Fibroblast of villous mesenchyme (primary cell): ENCODE data around the gene GMPPA. TPM values are rescaled to one million over a fixed set of nuclear protein-coding genes. Genes with fewer than 3 reads are reported as not detected.

Experiments
- DNase-seq: peaks from one replicate; pipeline ENCODE4 v3.0.0-alpha.2; 2010; ENCODE audit warnings: low read depth
- H3K4me3 ChIP-seq: 2 replicates; pipeline ENCODE4 v1.5.1; 2011; ENCODE audit warnings: low read depth, mild to moderate bottlenecking, low read length
- CTCF ChIP-seq: IDR thresholded peaks from 2 replicates; pipeline ENCODE4 v1.5.1; 2012; ENCODE audit warnings: low read depth, mild to moderate bottlenecking, low read length; ENCODE audit not compliant: insufficient read depth
- total RNA-seq: library from RNA; depleted of rRNA; stranded (reverse); fragments of >200 nt; gene quantifications from 2 replicates; pipeline ENCODE4 v1.2.3, GENCODE V29; 2012

The GMPPA gene
- total RNA-seq, 1 donor: 60.9 TPM

- H3K4me3 ChIP-seq: no peak overlapping the region
- no peak for DNase-seq
- TF ChIP-seq CTCF: no peak
These were observed 30.1 kb upstream of the GMPPA start for GRCh38 chr2:219468410-219469185.

- peak; percentile 28 for DNase-seq
- H3K4me3 ChIP-seq: no peak overlapping the region
- no peak for TF ChIP-seq CTCF
These were observed 29.4 kb upstream of the GMPPA start for GRCh38 chr2:219469186-219469724.

GRCh38 chr2:219470429-219470828 is 28.3 kb upstream of the GMPPA start:
- no peak for TF ChIP-seq CTCF
- DNase-seq: no peak
- no peak overlapping the region for H3K4me3 ChIP-seq

- no peak for TF ChIP-seq CTCF
- H3K4me3 ChIP-seq: no peak overlapping the region
These were observed 27.0 kb upstream of the GMPPA start for GRCh38 chr2:219471476-219472371.

GRCh38 chr2:219472629-219473187 is 26.0 kb upstream of the GMPPA start:
- no peak for DNase-seq
- no peak for TF ChIP-seq CTCF

More at GRCh38 chr2:219471476-219472371, 27.0 kb upstream of the GMPPA start:
- DNase-seq: no peak

GRCh38 chr2:219473511-219473910 is 25.2 kb upstream of the GMPPA start:
- TF ChIP-seq CTCF: no peak
- no peak overlapping the region for H3K4me3 ChIP-seq
- no peak for DNase-seq

More at GRCh38 chr2:219472629-219473187, 26.0 kb upstream of the GMPPA start:
- no peak overlapping the region for H3K4me3 ChIP-seq
